ENCODE data around the gene IFNA6.

DNA sequence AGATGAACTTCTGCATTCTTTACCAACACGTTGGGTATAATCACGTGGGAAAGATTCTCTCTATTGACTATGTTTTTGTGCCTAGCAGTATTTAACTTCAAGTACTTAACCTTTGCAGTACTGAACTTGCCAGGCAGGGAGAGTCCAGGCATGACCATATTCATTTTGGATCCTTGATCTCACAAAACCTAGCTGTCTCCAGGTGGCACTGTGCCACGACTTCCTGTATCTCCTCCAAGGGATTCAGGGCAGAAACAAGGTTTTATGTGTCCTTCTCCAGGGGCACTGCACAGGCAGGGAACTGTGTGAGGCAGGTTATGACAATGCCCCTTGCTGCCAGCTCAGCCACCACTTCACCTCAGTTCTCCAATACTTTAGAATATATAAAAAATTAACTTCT lies 33.8 kb downstream of the IFNA6 start:
- TF ChIP-seq POLR2AphosphoS5 (IDR thresholded peaks at IDR 0.05; ENCODE audit: low read depth, low read length) (no peak), POLR2A (IDR thresholded peaks at IDR 0.05; ENCODE audit: low read depth, low read length) (no peak), TAF1 (IDR thresholded peaks at IDR 0.05; ENCODE audit: low read depth, low read length) (no peak)

Data from GM12891 (cell line).